H9 (cell line): ENCODE results near the gene QSER1. TPM values are rescaled to one million over a fixed set of nuclear protein-coding genes. Genes with fewer than 3 reads are reported as not detected.
"Not testable (repeated sequence)": the region's sequence is repeated elsewhere in the genome, so short reads cannot be mapped to it uniquely, and the experiment has no call there.

Experiments
- DNase-seq: peaks from one replicate; pipeline ENCODE4 v3.0.0-alpha.2; 2017
- H2AFZ ChIP-seq: one replicate; pipeline ENCODE4 v1.6.1; 2013; ENCODE audit warnings: mild to moderate bottlenecking, low read length, control low read depth, moderate library complexity
- H2AK5ac ChIP-seq: 2 replicates; pipeline ENCODE4 v1.6.1; 2013; ENCODE audit warnings: low read length, control low read depth, mixed read lengths; ENCODE audit not compliant: insufficient read length
- H2BK120ac ChIP-seq: one replicate; pipeline ENCODE4 v1.6.1; 2013; ENCODE audit warnings: low read depth, mild to moderate bottlenecking, low read length, control low read depth, inconsistent platforms; ENCODE audit not compliant: poor library complexity, severe bottlenecking
- H2BK12ac ChIP-seq: 2 replicates; pipeline ENCODE4 v1.6.1; 2013; ENCODE audit warnings: low read length, control low read depth, mixed read lengths, low read depth; ENCODE audit not compliant: insufficient read length
- H2BK15ac ChIP-seq: 2 replicates; pipeline ENCODE4 v1.6.1; 2013; ENCODE audit warnings: low read depth, low read length, control low read depth
- H2BK20ac ChIP-seq: one replicate; pipeline ENCODE4 v1.6.1; 2013; ENCODE audit warnings: low read depth, mild to moderate bottlenecking, low read length, control low read depth, inconsistent platforms; ENCODE audit not compliant: poor library complexity, severe bottlenecking
- H2BK5ac ChIP-seq: 2 replicates; pipeline ENCODE4 v1.6.1; 2013; ENCODE audit warnings: low read length, control low read depth, mixed read lengths; ENCODE audit not compliant: insufficient read length
- H3K14ac ChIP-seq: 2 replicates; pipeline ENCODE4 v1.6.1; 2013; ENCODE audit warnings: low read length, control low read depth; ENCODE audit not compliant: insufficient read depth
- H3K18ac ChIP-seq: 2 replicates; pipeline ENCODE4 v1.6.1; 2013; ENCODE audit warnings: low read depth, mild to moderate bottlenecking, mixed read lengths, low read length, control low read depth; ENCODE audit not compliant: insufficient read length
- H3K23ac ChIP-seq: 2 replicates; pipeline ENCODE4 v1.6.1; 2013; ENCODE audit warnings: low read length, control low read depth, mixed read lengths, low read depth; ENCODE audit not compliant: insufficient read length
- H3K23me2 ChIP-seq: 2 replicates; pipeline ENCODE4 v1.6.1; 2013; ENCODE audit warnings: low read depth, mild to moderate bottlenecking, mixed read lengths, low read length, control low read depth; ENCODE audit not compliant: insufficient read length, poor library complexity, severe bottlenecking
- H3K27ac ChIP-seq: 2 replicates; pipeline ENCODE4 v1.5.1; 2013; ENCODE audit warnings: low read length, control low read depth, mixed read lengths, low read depth; ENCODE audit not compliant: insufficient read length
- H3K27me3 ChIP-seq: 2 replicates; pipeline ENCODE4 v1.6.1; 2013; ENCODE audit warnings: low read length, control low read depth, inconsistent platforms; ENCODE audit not compliant: insufficient read depth
- H3K4ac ChIP-seq: 2 replicates; pipeline ENCODE4 v1.6.1; 2013; ENCODE audit warnings: low read depth, mild to moderate bottlenecking, control low read depth, inconsistent platforms, low read length, moderate library complexity
- H3K4me1 ChIP-seq: 2 replicates; pipeline ENCODE4 v1.6.1; 2013; ENCODE audit warnings: low read length, control low read depth, inconsistent platforms; ENCODE audit not compliant: insufficient read depth
- H3K4me2 ChIP-seq: 2 replicates; pipeline ENCODE4 v1.6.1; 2013; ENCODE audit warnings: low read length, control low read depth, mixed read lengths; ENCODE audit not compliant: insufficient read length, insufficient read depth
- H3K56ac ChIP-seq: 2 replicates; pipeline ENCODE4 v1.6.1; 2013; ENCODE audit warnings: low read depth, mild to moderate bottlenecking, mixed read lengths, low read length, control low read depth; ENCODE audit not compliant: insufficient read length
- H3K79me1 ChIP-seq: 2 replicates; pipeline ENCODE4 v1.6.1; 2013; ENCODE audit warnings: low read depth, mild to moderate bottlenecking, moderate library complexity, low read length, control low read depth, inconsistent platforms; ENCODE audit not compliant: insufficient read depth, poor library complexity, severe bottlenecking
- H3K79me2 ChIP-seq: 2 replicates; pipeline ENCODE4 v1.6.1; 2013; ENCODE audit warnings: low read length, control low read depth, inconsistent platforms; ENCODE audit not compliant: insufficient read depth
- H3K9ac ChIP-seq: 2 replicates; pipeline ENCODE4 v1.6.1; 2013; ENCODE audit warnings: low read length, control low read depth, mixed read lengths; ENCODE audit not compliant: insufficient read length; ENCODE audit errors: extremely low read depth
- H3K9me3 ChIP-seq: one replicate; pipeline ENCODE4 v1.6.1; 2013; ENCODE audit warnings: low read depth, low read length, inconsistent platforms; ENCODE audit not compliant: control insufficient read depth
- H3T11ph ChIP-seq: one replicate; pipeline ENCODE4 v1.6.1; 2013; ENCODE audit warnings: mild to moderate bottlenecking, low read length, control low read depth, inconsistent platforms
- H4K20me1 ChIP-seq: one replicate; pipeline ENCODE4 v1.6.1; 2013; ENCODE audit not compliant: control insufficient read depth, insufficient read length, insufficient read depth
- H4K5ac ChIP-seq: 2 replicates; pipeline ENCODE4 v1.6.1; 2013; ENCODE audit warnings: low read depth, mild to moderate bottlenecking, mixed read lengths, low read length, control low read depth; ENCODE audit not compliant: insufficient read length
- H4K8ac ChIP-seq: replicated peaks from 2 replicates; pipeline ENCODE4 v1.6.1; 2013; ENCODE audit warnings: low read length, control low read depth, mixed read lengths, low read depth; ENCODE audit not compliant: insufficient read length
- H4K91ac ChIP-seq: 2 replicates; pipeline ENCODE4 v1.6.1; 2013; ENCODE audit warnings: low read depth, mild to moderate bottlenecking, moderate library complexity, mixed read lengths, low read length, control low read depth; ENCODE audit not compliant: insufficient read length
- H3K27ac Mint-ChIP-seq, 3 experiments: 2 replicates in 2 of 3; 3 replicates in 1 of 3; pipeline ENCODE4 v1.8.0; 2020 to 2021; ENCODE audit warnings: mixed read lengths in 3 of 3, mild to moderate bottlenecking in 1 of 3, moderate library complexity in 1 of 3
- H3K27me3 Mint-ChIP-seq: 2 replicates; pipeline ENCODE4 v1.8.0; 2021; ENCODE audit warnings: low read depth, mild to moderate bottlenecking, moderate library complexity, mixed read lengths
- H3K36me3 Mint-ChIP-seq, 3 experiments: 2 replicates in 2 of 3; 3 replicates in 1 of 3; pipeline ENCODE4 v1.8.0; 2020 to 2021; ENCODE audit warnings: low read depth in 3 of 3, mixed read lengths in 3 of 3; ENCODE audit not compliant: insufficient read depth in 1 of 3
- H3K4me1 Mint-ChIP-seq, 2 experiments: 2 replicates each; pipeline ENCODE4 v1.8.0; 2020; ENCODE audit warnings: mixed read lengths in 2 of 2
- H3K4me3 Mint-ChIP-seq, 2 experiments: 2 replicates in 1 of 2; 3 replicates in 1 of 2; pipeline ENCODE4 v1.8.0; 2020 to 2021; ENCODE audit warnings: mild to moderate bottlenecking in 2 of 2, mixed read lengths in 2 of 2, moderate library complexity in 1 of 2
- H3K9me3 Mint-ChIP-seq, 2 experiments: 2 replicates in 1 of 2; 3 replicates in 1 of 2; pipeline ENCODE4 v1.8.0; 2020; ENCODE audit warnings: mild to moderate bottlenecking in 2 of 2, mixed read lengths in 2 of 2, moderate library complexity in 1 of 2
- CTCF ChIP-seq: fragments of 200-600 bp; sonication (generic); conservative IDR thresholded peaks from 3 replicates; pipeline ENCODE4 v1.8.0; 2021; ENCODE audit warnings: antibody characterized with exemption, mild to moderate bottlenecking
- WGBS: extraction: QIAGEN DNeasy Blood & Tissue Kit; methylation state at CpG from one replicate; pipeline ENCODE4 v1.1.7; 2013; ENCODE audit warnings: missing lambda C conversion rate, low lambda C conversion rate, mixed read lengths; ENCODE audit not compliant: insufficient read length; ENCODE audit errors: extremely low coverage; 5-methylcytosine and 5-hydroxymethylcytosine counted together
- total RNA-seq: library from RNA; stranded (reverse); gene quantifications from 2 replicates; pipeline ENCODE4 v1.2.1, GENCODE V29; 2021

The QSER1 gene
- total RNA-seq, 1 experiment from 2014 or later: 139 TPM

DNA sequence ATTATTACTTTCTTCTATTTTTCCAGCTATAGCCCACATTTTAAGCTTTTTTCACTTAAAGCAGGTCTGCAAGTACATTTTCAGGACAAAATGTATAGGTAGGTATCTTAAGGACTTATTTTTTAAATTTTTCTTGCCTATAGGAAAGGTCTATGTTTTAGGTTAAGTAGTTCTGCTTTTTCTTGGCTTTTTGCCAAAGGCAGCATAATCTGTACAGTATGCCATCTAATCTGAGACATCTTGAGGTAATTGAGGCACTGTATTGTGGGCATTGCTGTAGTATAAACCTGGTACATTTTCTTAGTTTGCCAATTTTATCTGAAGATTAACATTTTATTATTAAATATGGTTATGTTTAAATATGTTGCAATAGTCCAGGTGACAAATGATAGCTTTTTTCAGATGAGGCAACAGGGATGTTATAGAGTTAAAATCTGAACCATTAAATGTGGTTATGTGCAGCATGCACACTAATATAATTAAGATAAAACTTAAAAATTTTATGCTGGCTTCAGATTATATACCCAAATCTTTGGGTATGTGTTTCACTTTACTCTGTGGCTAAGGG is 42.9 kb downstream of the QSER1 start:
- Histone ChIP-seq H3K27ac (no peak overlapping the region), H3T11ph (no peak overlapping the region), H3K4ac (no peak overlapping the region), H4K91ac (no peak overlapping the region), H3K23ac (no peak overlapping the region), H3K79me2 (peaks cover 28% of the 10 kb centered on the region; the same call in 1 of the 2 replicates), H3K79me1 (no peaks in the 10 kb centered on the region), H3K4me2 (no peak overlapping the region), H2AK5ac (no peak overlapping the region), H3K56ac (no peak overlapping the region), H3K9me3 (no peaks in the 10 kb centered on the region), H3K23me2 (no peaks in the 10 kb centered on the region), H3K14ac (no peak overlapping the region), H3K9ac (no peak overlapping the region), H2BK120ac (no peak overlapping the region), H3K27me3 (no peaks in the 10 kb centered on the region), H2AFZ (no peak overlapping the region), H2BK5ac (no peak overlapping the region), H2BK20ac (no peak overlapping the region), H4K5ac (no peak overlapping the region), H4K8ac (no peak overlapping the region), H2BK12ac (no peak overlapping the region), H2BK15ac (no peak overlapping the region), H3K4me1 (no peaks in the 10 kb centered on the region), H4K20me1 (no peaks in the 10 kb centered on the region), H3K18ac (no peak overlapping the region)
- H3K27ac Mint-ChIP-seq: no peak overlapping the region
- H3K4me1 Mint-ChIP-seq: peaks cover 4 to 14% of the 10 kb centered on the region in 2 experiments
- no peak for DNase-seq
- H3K9me3 Mint-ChIP-seq: peaks cover under 1 to 3% of the 10 kb centered on the region in 2 experiments; a peak in 2 of 5 replicates
- H3K36me3 Mint-ChIP-seq: peaks cover 79 to 96% (median 90%) of the 10 kb centered on the region in 3 experiments
- peaks cover 2% of the 10 kb centered on the region; the same call in 1 of the 2 replicates for H3K27me3 Mint-ChIP-seq
- H3K4me3 Mint-ChIP-seq: no peak overlapping the region
- TF ChIP-seq CTCF: no peak

DNA sequence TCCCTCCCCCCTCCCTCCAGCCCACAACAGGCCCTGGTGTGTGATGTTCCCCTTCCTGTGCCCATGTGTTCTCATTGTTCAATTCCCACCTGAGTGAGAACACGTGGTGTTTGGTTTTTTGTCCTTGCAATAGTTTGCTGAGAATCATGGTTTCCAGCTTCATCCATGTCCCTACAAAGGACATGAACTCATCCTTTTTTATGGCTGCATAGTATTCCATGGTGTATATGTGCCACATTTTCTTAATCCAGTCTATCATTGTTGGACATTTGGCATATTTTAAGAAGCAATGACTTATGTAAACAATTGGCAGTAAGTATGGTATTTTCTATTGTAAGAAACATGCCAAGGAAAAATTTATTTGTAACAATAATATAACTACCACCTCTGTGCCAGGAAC is 43.6 kb downstream of the QSER1 start:
- H3K9me3 Mint-ChIP-seq, H4K20me1 ChIP-seq, H3K4me3 Mint-ChIP-seq, H3K4ac ChIP-seq, H3K27me3 ChIP-seq, H3K23ac ChIP-seq, H2BK5ac ChIP-seq, H2BK120ac ChIP-seq, H3K23me2 ChIP-seq, H3K9ac ChIP-seq, H3K9me3 ChIP-seq, H4K91ac ChIP-seq, H3K79me1 ChIP-seq, H4K8ac ChIP-seq, H4K5ac ChIP-seq, H2AFZ ChIP-seq, H2BK20ac ChIP-seq, DNase-seq, H3K56ac ChIP-seq, H2BK15ac ChIP-seq, H3K27ac Mint-ChIP-seq, H3T11ph ChIP-seq, H3K27me3 Mint-ChIP-seq, H3K4me2 ChIP-seq, H3K18ac ChIP-seq, H2BK12ac ChIP-seq, H3K4me1 ChIP-seq, H2AK5ac ChIP-seq, H3K27ac ChIP-seq, H3K14ac ChIP-seq: not testable (repeated sequence)
- Mint-ChIP-seq H3K36me3 (peaks cover 85 to 98% (median 96%) of the 10 kb centered on the region in 3 experiments), H3K4me1 (peaks cover 4 to 14% of the 10 kb centered on the region in 2 experiments)
- no CpG with 5 or more reads among the region's 1 CpG for WGBS
- H3K79me2 ChIP-seq: peaks cover 28% of the 10 kb centered on the region; the same call in 1 of the 2 replicates
